Measurements from ENCODE around the gene MREG.

The MREG gene

DNA sequence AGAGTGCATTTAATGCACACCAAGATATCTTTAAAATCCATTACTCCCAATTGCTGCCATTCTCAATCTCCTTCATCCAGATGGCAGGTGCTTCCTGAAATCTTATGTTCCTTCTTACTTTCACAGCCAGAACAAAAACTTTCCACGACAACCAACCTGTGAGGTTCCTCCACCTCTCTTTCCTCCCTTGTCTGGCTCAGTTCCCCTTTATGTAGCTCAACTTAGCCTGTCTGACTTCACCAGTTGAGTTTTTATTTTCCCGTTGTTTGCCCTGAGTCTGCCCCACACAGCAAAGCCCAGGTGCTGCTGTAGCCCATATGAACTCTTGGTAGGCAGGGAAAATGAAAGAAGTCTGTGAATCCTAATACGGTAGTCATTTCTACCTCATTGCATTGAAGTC lies 112.5 kb downstream of the MREG start:
- TF ChIP-seq, protein P1, sequence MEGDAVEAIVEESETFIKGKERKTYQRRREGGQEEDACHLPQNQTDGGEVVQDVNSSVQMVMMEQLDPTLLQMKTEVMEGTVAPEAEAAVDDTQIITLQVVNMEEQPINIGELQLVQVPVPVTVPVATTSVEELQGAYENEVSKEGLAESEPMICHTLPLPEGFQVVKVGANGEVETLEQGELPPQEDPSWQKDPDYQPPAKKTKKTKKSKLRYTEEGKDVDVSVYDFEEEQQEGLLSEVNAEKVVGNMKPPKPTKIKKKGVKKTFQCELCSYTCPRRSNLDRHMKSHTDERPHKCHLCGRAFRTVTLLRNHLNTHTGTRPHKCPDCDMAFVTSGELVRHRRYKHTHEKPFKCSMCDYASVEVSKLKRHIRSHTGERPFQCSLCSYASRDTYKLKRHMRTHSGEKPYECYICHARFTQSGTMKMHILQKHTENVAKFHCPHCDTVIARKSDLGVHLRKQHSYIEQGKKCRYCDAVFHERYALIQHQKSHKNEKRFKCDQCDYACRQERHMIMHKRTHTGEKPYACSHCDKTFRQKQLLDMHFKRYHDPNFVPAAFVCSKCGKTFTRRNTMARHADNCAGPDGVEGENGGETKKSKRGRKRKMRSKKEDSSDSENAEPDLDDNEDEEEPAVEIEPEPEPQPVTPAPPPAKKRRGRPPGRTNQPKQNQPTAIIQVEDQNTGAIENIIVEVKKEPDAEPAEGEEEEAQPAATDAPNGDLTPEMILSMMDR (IDR thresholded peaks at IDR 0.05; ENCODE audit: low read depth, low read length, missing control alignments) = no peak
- no peaks in the 10 kb centered on the region for H3K27me3 ChIP-seq (replicated peaks)
- in situ Hi-C loops (cut with HindIII; ENCODE audit: low pct_ligation_motif_present, low sequenced_read_pairs) = loop anchor here (25.0 kb wide), 2 partner anchors 114 to 464 kb away; partner anchors contain the start of gene FN1
- H3K27ac ChIP-seq = no peak overlapping the region
- H3K36me3 ChIP-seq (replicated peaks) = no peaks in the 10 kb centered on the region
- no peak overlapping the region for H3K4me3 ChIP-seq (ENCODE audit: low read depth, low read length)
- no peak for DNase-seq

DNA sequence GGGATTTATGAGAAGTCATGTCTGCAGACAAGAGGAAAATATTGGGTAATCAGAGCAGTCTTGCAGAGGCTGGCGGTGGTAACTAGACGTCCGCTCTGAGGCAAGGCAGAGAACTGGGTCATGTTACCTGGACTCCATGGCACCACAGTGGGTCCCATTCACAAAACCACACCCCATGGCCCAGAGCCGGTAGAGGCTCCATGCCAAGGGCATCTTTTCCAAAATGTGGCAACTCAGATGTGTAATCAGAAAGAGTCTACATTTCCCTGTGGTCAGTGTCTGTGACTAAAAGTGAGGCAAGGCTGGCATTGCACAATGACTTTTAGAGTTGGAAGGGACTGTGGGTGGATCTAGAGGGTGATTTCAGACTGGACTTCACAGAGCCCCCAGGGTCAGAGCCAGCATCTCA lies 113.1 kb downstream of the MREG start:
- Histone ChIP-seq H3K36me3 (replicated peaks) (no peaks in the 10 kb centered on the region), H3K27me3 (replicated peaks) (no peaks in the 10 kb centered on the region), H3K27ac (no peak overlapping the region), H3K4me3 (ENCODE audit: low read depth, low read length) (no peak overlapping the region)
- in situ Hi-C loops (cut with HindIII; ENCODE audit: low pct_ligation_motif_present, low sequenced_read_pairs) = loop anchor here (25.0 kb wide), 2 partner anchors 113 to 463 kb away; partner anchors contain the start of gene FN1
- DNase-seq = no peak
- TF ChIP-seq, protein P1 (IDR thresholded peaks at IDR 0.05; ENCODE audit: low read depth, low read length, missing control alignments) = no peak

DNA sequence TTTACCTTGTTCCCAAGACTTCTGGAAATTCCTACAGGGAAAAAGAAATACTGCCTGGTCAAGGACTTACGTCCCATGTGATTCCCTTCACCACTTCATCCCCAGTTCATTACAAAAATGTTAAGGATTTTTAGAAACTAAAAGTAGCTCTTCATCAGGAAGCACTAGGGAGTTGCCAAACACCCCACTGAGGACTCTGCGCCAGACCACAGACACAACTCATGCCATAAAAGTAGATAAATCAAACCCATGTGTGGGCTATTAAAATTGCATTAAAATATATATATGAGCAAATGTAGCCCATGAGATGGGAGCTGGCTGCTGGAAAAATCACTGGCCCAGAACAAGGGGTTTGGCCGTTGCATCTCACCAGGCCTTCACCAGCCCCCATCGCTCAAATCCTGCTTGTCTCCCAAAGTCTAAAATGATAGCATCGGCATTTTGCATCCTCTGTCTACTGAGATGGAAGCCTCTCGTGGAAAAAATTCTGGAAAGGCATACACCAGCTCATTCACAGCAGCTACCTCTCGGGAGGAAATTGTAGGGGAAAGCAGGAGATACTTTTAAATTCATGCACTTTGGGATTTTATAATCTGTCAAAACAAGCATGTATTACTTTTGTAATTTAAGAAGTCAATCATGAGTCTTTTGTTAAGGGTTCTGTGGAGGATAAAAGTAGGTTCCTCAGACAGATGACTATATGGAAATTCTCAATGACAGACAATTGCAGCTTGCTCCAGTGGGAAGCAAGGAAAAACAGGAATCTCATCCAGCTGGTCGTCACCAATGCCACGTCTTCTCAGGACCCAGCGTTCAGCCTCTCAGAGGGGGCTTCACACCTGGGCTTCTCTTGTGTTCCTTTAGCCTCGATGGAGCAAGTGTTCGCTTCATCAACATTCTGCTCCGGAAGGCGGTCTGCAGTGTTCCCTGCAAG lies 113.9 kb downstream of the MREG start:
- Histone ChIP-seq H3K27ac (no peak overlapping the region), H3K4me3 (ENCODE audit: low read depth, low read length) (no peak overlapping the region), H3K36me3 (replicated peaks) (no peaks in the 10 kb centered on the region)

DNA sequence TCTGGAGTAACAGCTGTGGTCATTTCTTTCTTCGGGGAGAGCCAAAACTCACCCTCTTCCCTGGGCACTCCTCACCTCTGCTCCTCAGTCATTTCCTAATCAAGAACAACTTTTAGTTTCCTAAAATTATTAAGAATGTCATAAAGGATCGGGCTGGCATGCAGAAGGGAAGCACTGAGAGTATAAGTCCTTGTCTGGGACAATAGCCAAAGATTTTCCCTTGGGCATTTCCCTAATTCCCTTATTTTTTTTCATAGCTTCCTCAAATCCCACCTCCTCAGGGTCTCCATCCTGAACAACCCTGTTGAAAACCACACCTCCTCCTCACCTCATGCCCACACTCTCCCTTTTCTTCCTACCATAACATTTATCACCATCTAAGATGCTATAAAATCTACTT lies 115.0 kb downstream of the MREG start:
- Histone ChIP-seq H3K27ac (no peak overlapping the region), H3K27me3 (replicated peaks) (no peaks in the 10 kb centered on the region), H3K36me3 (replicated peaks) (no peaks in the 10 kb centered on the region), H3K4me3 (ENCODE audit: low read depth, low read length) (no peak overlapping the region)
- TF ChIP-seq, protein P1 (IDR thresholded peaks at IDR 0.05; ENCODE audit: low read depth, low read length, missing control alignments) = no peak
- DNase-seq = no peak
- in situ Hi-C loops (cut with HindIII; ENCODE audit: low pct_ligation_motif_present, low sequenced_read_pairs) = no loop called here

More for the DNA sequence above, 113.9 kb downstream of the MREG start:
- in situ Hi-C loops (cut with HindIII; ENCODE audit: low pct_ligation_motif_present, low sequenced_read_pairs) = loop anchor here (25.0 kb wide), 2 partner anchors 112 to 462 kb away; partner anchors contain the start of gene FN1
- DNase-seq = no peak
- H3K27me3 ChIP-seq (replicated peaks) = no peaks in the 10 kb centered on the region
- TF ChIP-seq, protein P1 (IDR thresholded peaks at IDR 0.05; ENCODE audit: low read depth, low read length, missing control alignments) = no peak

DNA sequence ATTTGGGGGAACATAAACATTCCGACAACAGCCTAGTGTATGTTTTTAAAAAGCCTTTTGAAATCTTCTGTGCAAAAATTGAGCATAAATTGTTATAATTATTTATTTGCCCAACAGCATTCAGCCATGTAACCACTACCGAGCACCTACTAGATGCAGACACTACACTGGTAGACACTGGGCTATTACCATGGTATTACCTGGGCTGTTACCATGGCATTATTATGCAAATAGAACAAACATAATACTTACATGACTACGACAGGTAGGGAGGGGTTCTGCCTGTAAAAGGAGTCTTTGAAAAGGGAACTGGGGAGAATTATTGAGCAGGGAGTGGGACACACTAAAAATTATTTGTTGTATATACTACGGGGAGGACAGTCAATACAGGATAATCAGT lies 116.4 kb downstream of the MREG start:
- in situ Hi-C loops (cut with HindIII; ENCODE audit: low pct_ligation_motif_present, low sequenced_read_pairs) = no loop called here
- no peaks in the 10 kb centered on the region for H3K36me3 ChIP-seq (replicated peaks)
- no peak for DNase-seq
- no peaks in the 10 kb centered on the region for H3K27me3 ChIP-seq (replicated peaks)
- TF ChIP-seq, protein P1 (IDR thresholded peaks at IDR 0.05; ENCODE audit: low read depth, low read length, missing control alignments) = no peak
- no peak overlapping the region for H3K27ac ChIP-seq
- H3K4me3 ChIP-seq (ENCODE audit: low read depth, low read length) = no peak overlapping the region
